Activated CD4-positive, alpha-beta memory T cell treated with anti-CD3 and anti-CD28 coated beads for 36 hours (primary cell): Measurements from ENCODE around the gene LYL1. TPM values are rescaled to one million over a fixed set of nuclear protein-coding genes. Genes with fewer than 3 reads are reported as not detected.
A peak's percentile ranks its signal among the peaks of the same experiment; 100 is the strongest.

ENCODE experiments used
- CTCF ChIA-PET: fragments of 350-600 bp; sonication (Branson Sonifier 250); formaldehyde crosslinking; loops from one replicate; lab custom pipeline; 2021; ENCODE audit warnings: antibody characterized with exemption, inconsistent platforms; lab: Charles Lee
- POLR2A ChIA-PET: fragments of 350-600 bp; sonication (Branson Sonifier 250); formaldehyde crosslinking; loops from one replicate; lab custom pipeline; 2021; ENCODE audit warnings: antibody characterized with exemption; lab: Charles Lee
- DNase-seq: peaks from one replicate; pipeline ENCODE4 v3.0.0-alpha.2; 2020
- H3K27ac Mint-ChIP-seq: one replicate; pipeline ENCODE4 v1.8.0; 2021; ENCODE audit warnings: mixed read lengths
- H3K27me3 Mint-ChIP-seq: one replicate; pipeline ENCODE4 v1.8.0; 2021; ENCODE audit warnings: mixed read lengths
- H3K36me3 Mint-ChIP-seq: one replicate; pipeline ENCODE4 v1.8.0; 2021; ENCODE audit warnings: mixed read lengths
- H3K4me1 Mint-ChIP-seq: one replicate; pipeline ENCODE4 v1.8.0; 2021; ENCODE audit warnings: low read depth, mixed read lengths
- H3K4me3 Mint-ChIP-seq: one replicate; pipeline ENCODE4 v1.8.0; 2021; ENCODE audit warnings: mild to moderate bottlenecking, mixed read lengths
- H3K9me3 Mint-ChIP-seq: one replicate; pipeline ENCODE4 v1.8.0; 2021; ENCODE audit warnings: mixed read lengths
- intact Hi-C: fragments of 100-400 bp; cut with micrococcal nuclease; formaldehyde crosslinking; loops from one replicate; pipeline ENCODE4 v1.15.1; 2023
- total RNA-seq, 2 experiments: library from RNA; stranded (reverse); gene quantifications; one replicate each; pipeline ENCODE4 v1.2.3, GENCODE V29; 2021

The LYL1 gene
- total RNA-seq, 2 experiments from 2014 or later, result 5.0 to 5.6 TPM

DNA sequence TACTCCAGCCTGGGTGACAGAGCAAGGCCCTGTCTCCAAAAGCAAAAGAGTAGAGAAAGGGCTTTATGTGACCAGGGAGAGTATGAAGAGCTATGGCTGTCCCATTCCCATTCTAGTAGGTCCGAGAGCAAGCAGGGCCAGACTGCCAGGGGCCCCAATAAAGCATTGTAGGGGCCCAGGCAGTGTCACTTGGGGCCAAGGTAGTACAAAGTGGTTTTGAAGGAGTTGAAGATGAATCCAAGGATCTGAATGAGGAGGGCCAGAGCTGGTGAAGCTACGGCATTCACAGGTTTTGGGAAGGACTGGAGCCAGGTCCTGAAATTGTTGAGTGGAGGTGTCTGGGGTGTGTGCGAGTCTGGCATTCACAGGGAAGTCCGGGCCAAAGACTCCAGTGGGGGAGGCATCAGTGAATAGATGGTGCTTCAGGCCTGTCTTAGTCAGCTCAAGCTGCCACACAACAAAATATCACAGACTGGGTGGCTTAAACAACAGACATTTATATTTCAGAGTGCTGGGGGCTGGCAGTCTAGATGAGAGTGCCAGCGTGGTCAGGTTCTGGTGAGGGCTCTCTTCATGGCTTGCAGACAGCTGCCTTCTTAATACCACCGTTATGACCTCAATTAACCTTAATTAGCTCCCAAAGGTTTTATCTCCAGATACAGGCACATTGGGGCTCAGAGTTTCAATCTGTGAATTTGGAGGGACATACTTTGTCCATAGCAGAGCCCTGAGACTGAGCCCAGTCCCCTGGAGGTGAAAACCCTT, 25.3 kb upstream of the LYL1 start:
- H3K4me3 Mint-ChIP-seq, result no peak overlapping the region
- H3K9me3 Mint-ChIP-seq, result no peaks in the 10 kb centered on the region
- ChIA-PET CTCF (interaction anchor here (0.9 to 2.0 kb wide), 2 partner anchors 9 to 23 kb away, joined by 3 to 4 read pairs; no protein-coding TSS in a partner anchor), POLR2A (interaction anchor here (0.6 kb wide), 1 partner anchor 9 kb away, joined by 5 read pairs; no protein-coding TSS in a partner anchor)
- no peak for DNase-seq
- peak overlapping the region; percentile 49 for H3K27ac Mint-ChIP-seq
- H3K27me3 Mint-ChIP-seq, result no peaks in the 10 kb centered on the region
- peaks cover 7% of the 10 kb centered on the region for H3K36me3 Mint-ChIP-seq
- H3K4me1 Mint-ChIP-seq, result peaks cover 39% of the 10 kb centered on the region
- intact Hi-C loops, result no loop called here

GRCh38 chr19:13127051-13127450, 24.4 kb upstream of the LYL1 start:
- H3K27ac Mint-ChIP-seq, result no peak overlapping the region
- ChIA-PET POLR2A (no interaction called here), CTCF (interaction anchor here (2.0 kb wide), 1 partner anchor 22 kb away, joined by 4 read pairs; no protein-coding TSS in a partner anchor)
- no peaks in the 10 kb centered on the region for H3K9me3 Mint-ChIP-seq
- peaks cover 5% of the 10 kb centered on the region for H3K36me3 Mint-ChIP-seq
- DNase-seq, result no peak
- intact Hi-C loops, result no loop called here
- peaks cover 36% of the 10 kb centered on the region for H3K4me1 Mint-ChIP-seq
- no peak overlapping the region for H3K4me3 Mint-ChIP-seq
- no peaks in the 10 kb centered on the region for H3K27me3 Mint-ChIP-seq

GRCh38 chr19:13122980-13123957, 20.6 kb upstream of the LYL1 start:
- Mint-ChIP-seq H3K27me3 (no peaks in the 10 kb centered on the region), H3K9me3 (no peaks in the 10 kb centered on the region), H3K4me1 (peaks cover 49% of the 10 kb centered on the region), H3K27ac (no peak overlapping the region), H3K4me3 (no peak overlapping the region), H3K36me3 (peaks cover 13% of the 10 kb centered on the region)
- POLR2A ChIA-PET, result no interaction called here
- intact Hi-C loops, result no loop called here
- no peak for DNase-seq
- CTCF ChIA-PET, result interaction anchor here (2.1 kb wide), 1 partner anchor 9 kb away, joined by 4 read pairs; no protein-coding TSS in a partner anchor

GRCh38 chr19:13122275-13122878, 19.7 kb upstream of the LYL1 start:
- Mint-ChIP-seq H3K4me1 (peaks cover 46% of the 10 kb centered on the region), H3K27ac (peak overlapping the region; percentile 49), H3K27me3 (no peaks in the 10 kb centered on the region), H3K4me3 (no peak overlapping the region), H3K9me3 (no peaks in the 10 kb centered on the region), H3K36me3 (peaks cover 13% of the 10 kb centered on the region)
- CTCF ChIA-PET, result interaction anchor here (1.2 to 2.1 kb wide), 2 partner anchors 10 to 30 kb away, joined by 3 to 4 read pairs; no protein-coding TSS in a partner anchor
- POLR2A ChIA-PET, result no interaction called here
- no peak for DNase-seq
- intact Hi-C loops, result no loop called here

- H3K36me3 Mint-ChIP-seq, result peaks cover 13% of the 10 kb centered on the region
- intact Hi-C loops, result no loop called here
- H3K4me1 Mint-ChIP-seq, result peaks cover 46% of the 10 kb centered on the region
- H3K27ac Mint-ChIP-seq, result peak overlapping the region; percentile 49
- peak; percentile 36 for DNase-seq
- no peaks in the 10 kb centered on the region for H3K9me3 Mint-ChIP-seq
- POLR2A ChIA-PET, result interaction anchor here (1.8 kb wide), 1 partner anchor 11 kb away, joined by 5 read pairs; no protein-coding TSS in a partner anchor
- no peaks in the 10 kb centered on the region for H3K27me3 Mint-ChIP-seq
- no peak overlapping the region for H3K4me3 Mint-ChIP-seq
- CTCF ChIA-PET, result interaction anchor here (1.1 to 2.1 kb wide), 4 partner anchors 10 to 144 kb away, joined by 3 to 6 read pairs (median 4); no protein-coding TSS in a partner anchor
Observed at GRCh38 chr19:13121551-13122274, 19.1 kb upstream of the LYL1 start.

DNA sequence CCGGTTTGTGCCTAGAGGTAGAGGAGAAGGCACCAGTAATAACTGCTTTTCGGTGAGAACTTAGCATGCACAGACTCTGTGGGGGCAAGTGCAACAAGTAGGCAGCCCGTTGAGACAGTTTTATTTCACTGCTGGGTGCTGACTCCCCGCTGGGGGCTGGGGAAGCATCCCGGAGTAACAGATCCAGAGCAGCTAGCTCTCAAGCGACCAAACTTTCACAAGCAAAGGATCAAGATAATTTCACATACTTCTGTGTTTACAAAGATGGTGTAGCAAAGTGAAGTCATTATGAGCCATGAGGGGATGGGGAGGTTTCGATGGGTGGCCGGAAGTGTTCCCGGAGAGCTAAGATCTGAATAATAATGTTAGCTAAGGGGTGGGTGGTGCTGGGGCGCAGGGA, 18.2 kb upstream of the LYL1 start:
- CTCF ChIA-PET, result interaction anchor here (0.6 to 2.1 kb wide), 5 partner anchors 31 to 143 kb away, joined by 3 to 6 read pairs (median 3); no protein-coding TSS in a partner anchor
- no peaks in the 10 kb centered on the region for H3K9me3 Mint-ChIP-seq
- intact Hi-C loops, result no loop called here
- no peak overlapping the region for H3K4me3 Mint-ChIP-seq
- POLR2A ChIA-PET, result interaction anchor here (1.8 kb wide), 1 partner anchor 12 kb away, joined by 5 read pairs; no protein-coding TSS in a partner anchor
- H3K27me3 Mint-ChIP-seq, result no peaks in the 10 kb centered on the region
- peaks cover 48% of the 10 kb centered on the region for H3K4me1 Mint-ChIP-seq
- no peak for DNase-seq
- peaks cover 14% of the 10 kb centered on the region for H3K36me3 Mint-ChIP-seq
- peak overlapping the region; percentile 49 for H3K27ac Mint-ChIP-seq

- Mint-ChIP-seq H3K36me3 (peaks cover 16% of the 10 kb centered on the region), H3K27ac (no peak overlapping the region), H3K27me3 (no peaks in the 10 kb centered on the region), H3K4me1 (peaks cover 56% of the 10 kb centered on the region), H3K9me3 (no peaks in the 10 kb centered on the region), H3K4me3 (peak overlapping the region; percentile 79)
- POLR2A ChIA-PET, result interaction anchor here (1.8 to 3.0 kb wide), 3 partner anchors 12 to 31 kb away, joined by 5 to 19 read pairs (median 10); partner anchors contain the start of genes IER2 and STX10
- intact Hi-C loops, result no loop called here
- CTCF ChIA-PET, result interaction anchor here (1.0 to 2.8 kb wide), 3 partner anchors 30 to 76 kb away, joined by 3 to 12 read pairs (median 6); partner anchors contain the start of genes IER2 and STX10
- no peak for DNase-seq
Observed at GRCh38 chr19:13120031-13120430, 17.4 kb upstream of the LYL1 start.

- no peaks in the 10 kb centered on the region for H3K9me3 Mint-ChIP-seq
- intact Hi-C loops, result loop anchor here (5.0 kb wide), 1 partner anchor 93 kb away; no protein-coding TSS in a partner anchor
- no peak for DNase-seq
- CTCF ChIA-PET, result interaction anchor here (0.8 to 2.8 kb wide), 3 partner anchors 8 to 58 kb away, joined by 3 to 12 read pairs (median 6); partner anchors contain the start of genes IER2 and STX10
- peaks cover 57% of the 10 kb centered on the region for H3K4me1 Mint-ChIP-seq
- peak overlapping the region; percentile 79 for H3K4me3 Mint-ChIP-seq
- no peaks in the 10 kb centered on the region for H3K27me3 Mint-ChIP-seq
- peak overlapping the region; percentile 77 for H3K27ac Mint-ChIP-seq
- POLR2A ChIA-PET, result interaction anchor here (2.5 to 4.1 kb wide), 3 partner anchors 13 to 33 kb away, joined by 10 to 38 read pairs (median 19); partner anchors contain the start of genes IER2 and STX10
- peaks cover 16% of the 10 kb centered on the region for H3K36me3 Mint-ChIP-seq
Observed at GRCh38 chr19:13119627-13120026, 17.0 kb upstream of the LYL1 start.

- ChIA-PET POLR2A (interaction anchor here (0.7 to 4.1 kb wide), 8 partner anchors 14 to 57 kb away, joined by 3 to 38 read pairs (median 12); partner anchors contain the start of genes IER2 and STX10), CTCF (interaction anchor here (0.8 to 2.8 kb wide), 7 partner anchors 9 to 153 kb away, joined by 3 to 16 read pairs (median 6); partner anchors contain the start of genes IER2 and STX10)
- DNase-seq, result peak; percentile 63
- Mint-ChIP-seq H3K36me3 (peaks cover 16% of the 10 kb centered on the region), H3K27ac (peak overlapping the region; percentile 77), H3K4me3 (peak overlapping the region; percentile 79), H3K4me1 (peaks cover 53% of the 10 kb centered on the region), H3K9me3 (no peaks in the 10 kb centered on the region), H3K27me3 (no peaks in the 10 kb centered on the region)
- intact Hi-C loops, result loop anchor here (1.0 to 5.0 kb wide), 2 partner anchors 14 to 94 kb away; no protein-coding TSS in a partner anchor
Observed at GRCh38 chr19:13118424-13119193, 16.0 kb upstream of the LYL1 start.
